Measurements from ENCODE around the gene DNAH5. TPM values are rescaled to one million over a fixed set of nuclear protein-coding genes. Genes with fewer than 3 reads are reported as not detected.

The DNAH5 gene
- total RNA-seq, 2 experiments from 2014 or later: not detected

DNA sequence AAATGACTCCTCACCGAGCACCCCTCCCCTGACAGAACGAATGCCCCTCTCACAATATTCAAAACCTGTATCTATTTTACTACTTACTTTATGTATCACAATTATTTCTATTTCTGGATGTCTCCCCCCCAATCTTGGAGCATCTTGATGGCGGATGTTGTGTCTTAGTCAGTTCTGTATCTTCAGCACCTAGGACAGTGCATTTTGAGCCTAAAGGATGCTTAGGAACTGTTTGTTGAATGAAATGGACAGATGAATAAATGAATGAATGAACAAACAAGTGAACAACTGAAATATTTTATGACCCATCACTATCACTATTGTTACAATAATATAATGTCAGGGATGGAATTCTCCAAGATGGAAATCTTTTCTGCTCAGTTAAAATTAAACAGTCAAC lies 295.7 kb downstream of the DNAH5 start:
- Mint-ChIP-seq H3K27ac (no peak overlapping the region), H3K9me3 (peaks cover 9% of the 10 kb centered on the region), H3K27me3 (no peaks in the 10 kb centered on the region), H3K4me1 (no peaks in the 10 kb centered on the region), H3K36me3 (ENCODE audit: low read depth) (no peaks in the 10 kb centered on the region), H3K4me3 (no peak overlapping the region)
- no peak for DNase-seq
- ChIA-PET CTCF (no interaction called here), POLR2A (no interaction called here)

DNA sequence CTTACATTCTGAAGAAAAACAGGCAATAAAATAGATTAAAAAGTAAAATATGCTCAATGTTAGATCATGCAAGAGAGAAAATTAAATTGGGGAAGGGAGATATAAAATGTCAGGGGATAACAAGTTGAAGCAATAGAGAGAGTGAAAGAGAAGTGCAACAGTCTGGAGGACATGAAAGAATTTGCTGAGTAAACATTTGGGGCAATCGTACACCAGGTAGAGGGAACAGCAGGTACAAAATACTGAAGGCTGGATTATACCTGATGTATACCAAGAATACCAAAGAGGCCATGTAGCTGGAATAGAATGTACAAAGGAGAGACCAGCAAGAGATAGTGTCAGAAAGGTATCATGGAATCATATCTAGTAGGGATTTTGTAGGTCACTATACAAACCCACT lies 300.8 kb downstream of the DNAH5 start:
- ChIA-PET CTCF (no interaction called here), POLR2A (no interaction called here)
- no peaks in the 10 kb centered on the region for H3K36me3 Mint-ChIP-seq (ENCODE audit: low read depth)
- no peaks in the 10 kb centered on the region for H3K4me1 Mint-ChIP-seq
- peaks cover 7% of the 10 kb centered on the region for H3K9me3 Mint-ChIP-seq
- no peaks in the 10 kb centered on the region for H3K27me3 Mint-ChIP-seq
- H3K27ac Mint-ChIP-seq: no peak overlapping the region
- DNase-seq: no peak
- H3K4me3 Mint-ChIP-seq: no peak overlapping the region

DNA sequence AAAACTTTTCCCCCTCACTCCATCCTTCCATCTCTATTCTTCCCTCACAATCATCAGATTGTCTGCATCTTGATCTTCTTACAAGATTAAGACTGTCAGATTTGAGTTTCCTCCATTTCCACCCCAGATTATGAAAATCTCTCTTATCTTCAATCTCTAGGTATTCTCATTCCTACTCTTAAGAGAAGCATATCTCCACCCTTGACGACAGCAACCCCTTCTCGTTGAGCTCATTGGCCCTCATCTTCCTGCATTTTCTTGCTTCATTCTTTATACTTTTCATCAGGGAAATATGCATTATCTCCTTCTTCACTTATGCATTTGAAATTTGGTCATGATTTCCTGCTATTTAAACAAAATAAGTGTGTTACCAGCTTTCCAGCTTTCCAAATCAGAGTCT lies 301.3 kb downstream of the DNAH5 start:
- Mint-ChIP-seq H3K9me3 (peaks cover 7% of the 10 kb centered on the region), H3K4me1 (no peaks in the 10 kb centered on the region), H3K27me3 (no peaks in the 10 kb centered on the region), H3K4me3 (no peak overlapping the region), H3K36me3 (ENCODE audit: low read depth) (no peaks in the 10 kb centered on the region), H3K27ac (no peak overlapping the region)
- no peak for DNase-seq
- ChIA-PET CTCF (no interaction called here), POLR2A (no interaction called here)

Other genes starting within 250 kb of the DNAH5 start
- gene TRIO, start 198.7 kb upstream of the DNAH5 start, total RNA-seq: 1 to 10 TPM; 8.1 to 8.3 TPM

Measured in activated CD4-positive, alpha-beta memory T cell treated with anti-CD3 and anti-CD28 coated beads, Interleukin-2, amount 10 ng/mL, durations not matched to agents 7 days and 5 days (primary cell).